ENCODE data around the gene C11orf68.

- TF ChIP-seq ZNF121 (CRISPR knock-in tag; IDR thresholded peaks at IDR 0.05) (no peak), ZNF416 (CRISPR knock-in tag; IDR thresholded peaks at IDR 0.05) (no peak), ELF4 (CRISPR knock-in tag; IDR thresholded peaks at IDR 0.05; ENCODE audit: low read depth) (no peak), CTCF (IDR thresholded peaks at IDR 0.05) (no peak), NFYB (CRISPR knock-in tag; conservative IDR thresholded peaks at IDR 0.05; ENCODE audit: low read depth) (no peak), GABPB1 (CRISPR knock-in tag; IDR thresholded peaks at IDR 0.05) (no peak), GTF2I (CRISPR knock-in tag; conservative IDR thresholded peaks at IDR 0.05) (no peak), TCF7 (CRISPR knock-in tag; IDR thresholded peaks at IDR 0.05; ENCODE audit: low read depth) (no peak)
- TF ChIP-seq, protein P1, sequence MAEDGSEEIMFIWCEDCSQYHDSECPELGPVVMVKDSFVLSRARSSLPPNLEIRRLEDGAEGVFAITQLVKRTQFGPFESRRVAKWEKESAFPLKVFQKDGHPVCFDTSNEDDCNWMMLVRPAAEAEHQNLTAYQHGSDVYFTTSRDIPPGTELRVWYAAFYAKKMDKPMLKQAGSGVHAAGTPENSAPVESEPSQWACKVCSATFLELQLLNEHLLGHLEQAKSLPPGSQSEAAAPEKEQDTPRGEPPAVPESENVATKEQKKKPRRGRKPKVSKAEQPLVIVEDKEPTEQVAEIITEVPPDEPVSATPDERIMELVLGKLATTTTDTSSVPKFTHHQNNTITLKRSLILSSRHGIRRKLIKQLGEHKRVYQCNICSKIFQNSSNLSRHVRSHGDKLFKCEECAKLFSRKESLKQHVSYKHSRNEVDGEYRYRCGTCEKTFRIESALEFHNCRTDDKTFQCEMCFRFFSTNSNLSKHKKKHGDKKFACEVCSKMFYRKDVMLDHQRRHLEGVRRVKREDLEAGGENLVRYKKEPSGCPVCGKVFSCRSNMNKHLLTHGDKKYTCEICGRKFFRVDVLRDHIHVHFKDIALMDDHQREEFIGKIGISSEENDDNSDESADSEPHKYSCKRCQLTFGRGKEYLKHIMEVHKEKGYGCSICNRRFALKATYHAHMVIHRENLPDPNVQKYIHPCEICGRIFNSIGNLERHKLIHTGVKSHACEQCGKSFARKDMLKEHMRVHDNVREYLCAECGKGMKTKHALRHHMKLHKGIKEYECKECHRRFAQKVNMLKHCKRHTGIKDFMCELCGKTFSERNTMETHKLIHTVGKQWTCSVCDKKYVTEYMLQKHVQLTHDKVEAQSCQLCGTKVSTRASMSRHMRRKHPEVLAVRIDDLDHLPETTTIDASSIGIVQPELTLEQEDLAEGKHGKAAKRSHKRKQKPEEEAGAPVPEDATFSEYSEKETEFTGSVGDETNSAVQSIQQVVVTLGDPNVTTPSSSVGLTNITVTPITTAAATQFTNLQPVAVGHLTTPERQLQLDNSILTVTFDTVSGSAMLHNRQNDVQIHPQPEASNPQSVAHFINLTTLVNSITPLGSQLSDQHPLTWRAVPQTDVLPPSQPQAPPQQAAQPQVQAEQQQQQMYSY (CRISPR knock-in tag; IDR thresholded peaks at IDR 0.05) = no peak
- TF ChIP-seq, protein P2, sequence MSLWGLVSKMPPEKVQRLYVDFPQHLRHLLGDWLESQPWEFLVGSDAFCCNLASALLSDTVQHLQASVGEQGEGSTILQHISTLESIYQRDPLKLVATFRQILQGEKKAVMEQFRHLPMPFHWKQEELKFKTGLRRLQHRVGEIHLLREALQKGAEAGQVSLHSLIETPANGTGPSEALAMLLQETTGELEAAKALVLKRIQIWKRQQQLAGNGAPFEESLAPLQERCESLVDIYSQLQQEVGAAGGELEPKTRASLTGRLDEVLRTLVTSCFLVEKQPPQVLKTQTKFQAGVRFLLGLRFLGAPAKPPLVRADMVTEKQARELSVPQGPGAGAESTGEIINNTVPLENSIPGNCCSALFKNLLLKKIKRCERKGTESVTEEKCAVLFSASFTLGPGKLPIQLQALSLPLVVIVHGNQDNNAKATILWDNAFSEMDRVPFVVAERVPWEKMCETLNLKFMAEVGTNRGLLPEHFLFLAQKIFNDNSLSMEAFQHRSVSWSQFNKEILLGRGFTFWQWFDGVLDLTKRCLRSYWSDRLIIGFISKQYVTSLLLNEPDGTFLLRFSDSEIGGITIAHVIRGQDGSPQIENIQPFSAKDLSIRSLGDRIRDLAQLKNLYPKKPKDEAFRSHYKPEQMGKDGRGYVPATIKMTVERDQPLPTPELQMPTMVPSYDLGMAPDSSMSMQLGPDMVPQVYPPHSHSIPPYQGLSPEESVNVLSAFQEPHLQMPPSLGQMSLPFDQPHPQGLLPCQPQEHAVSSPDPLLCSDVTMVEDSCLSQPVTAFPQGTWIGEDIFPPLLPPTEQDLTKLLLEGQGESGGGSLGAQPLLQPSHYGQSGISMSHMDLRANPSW (CRISPR knock-in tag; conservative IDR thresholded peaks at IDR 0.05; ENCODE audit: low read depth) = no peak
Measured at GRCh38 chr11:65903715-65904114, 15.1 kb downstream of the C11orf68 start.
